ENCODE data around the gene PITPNM3. TPM values are rescaled to one million over a fixed set of nuclear protein-coding genes. Genes with fewer than 3 reads are reported as not detected.

The PITPNM3 gene
- total RNA-seq, 2 donors from 2014 or later: 5.3 to 7.9 TPM

- H3K4me3 ChIP-seq: no peak overlapping the region
- H3K9me3 ChIP-seq: no peaks in the 10 kb centered on the region
- 86% methylated on average over 9 of the region's 9 CpGs for WGBS
- no peak overlapping the region for H3K27ac ChIP-seq
- no peaks in the 10 kb centered on the region for H3K27me3 ChIP-seq (replicated peaks; ENCODE audit: insufficient read depth)
- no peaks in the 10 kb centered on the region for H3K4me1 ChIP-seq (replicated peaks)
- no peak for DNase-seq (ENCODE audit: low spot score)
- no peak for TF ChIP-seq CTCF (IDR thresholded peaks at IDR 0.05)
- TF ChIP-seq POLR2A (IDR thresholded peaks at IDR 0.05): no peak
- TF ChIP-seq POLR2AphosphoS5 (IDR thresholded peaks at IDR 0.05): no peak
- intact Hi-C loops (cut with DNase I): no loop called here
- H3K36me3 ChIP-seq: no peaks in the 10 kb centered on the region
Observed at GRCh38 chr17:6510321-6510977, 45.9 kb downstream of the PITPNM3 start.

GRCh38 chr17:6509921-6510320, 46.4 kb downstream of the PITPNM3 start:
- TF ChIP-seq POLR2AphosphoS5 (IDR thresholded peaks at IDR 0.05) (no peak), CTCF (IDR thresholded peaks at IDR 0.05) (no peak), POLR2A (IDR thresholded peaks at IDR 0.05) (no peak)
- H3K9me3 ChIP-seq: no peaks in the 10 kb centered on the region
- 93% methylated on average over 4 of the region's 4 CpGs for WGBS
- no peak overlapping the region for H3K4me3 ChIP-seq
- no peak for DNase-seq (ENCODE audit: low spot score)
- no peak overlapping the region for H3K27ac ChIP-seq
- intact Hi-C loops (cut with DNase I): no loop called here
- H3K4me1 ChIP-seq (replicated peaks): no peaks in the 10 kb centered on the region
- H3K27me3 ChIP-seq (replicated peaks; ENCODE audit: insufficient read depth): no peaks in the 10 kb centered on the region
- H3K36me3 ChIP-seq: no peaks in the 10 kb centered on the region

- no peak for TF ChIP-seq CTCF (IDR thresholded peaks at IDR 0.05)
- TF ChIP-seq POLR2AphosphoS5 (IDR thresholded peaks at IDR 0.05): no peak
- TF ChIP-seq POLR2A (IDR thresholded peaks at IDR 0.05): no peak
- H3K27ac ChIP-seq: no peak overlapping the region
- WGBS: 81% methylated on average over 11 of the region's 11 CpGs
Observed at GRCh38 chr17:6509031-6509771, 47.2 kb downstream of the PITPNM3 start.

GRCh38 chr17:6508519-6509030, 47.8 kb downstream of the PITPNM3 start:
- 67% methylated on average over 15 of the region's 15 CpGs for WGBS
- Histone ChIP-seq H3K27me3 (replicated peaks; ENCODE audit: insufficient read depth) (no peaks in the 10 kb centered on the region), H3K4me1 (replicated peaks) (no peaks in the 10 kb centered on the region), H3K9me3 (no peaks in the 10 kb centered on the region), H3K36me3 (no peaks in the 10 kb centered on the region), H3K27ac (no peak overlapping the region), H3K4me3 (no peak overlapping the region)
- no peak for DNase-seq (ENCODE audit: low spot score)
- intact Hi-C loops (cut with DNase I): no loop called here
- no peak for TF ChIP-seq POLR2AphosphoS5 (IDR thresholded peaks at IDR 0.05)
- TF ChIP-seq CTCF (IDR thresholded peaks at IDR 0.05): no peak
- TF ChIP-seq POLR2A (IDR thresholded peaks at IDR 0.05): no peak

More at GRCh38 chr17:6509031-6509771, 47.2 kb downstream of the PITPNM3 start:
- Histone ChIP-seq H3K27me3 (replicated peaks; ENCODE audit: insufficient read depth) (no peaks in the 10 kb centered on the region), H3K4me3 (no peak overlapping the region), H3K36me3 (no peaks in the 10 kb centered on the region), H3K9me3 (no peaks in the 10 kb centered on the region), H3K4me1 (replicated peaks) (no peaks in the 10 kb centered on the region)
- DNase-seq (ENCODE audit: low spot score): no peak
- intact Hi-C loops (cut with DNase I): no loop called here
